ENCODE data around the gene GPR87. TPM values are rescaled to one million over a fixed set of nuclear protein-coding genes. Genes with fewer than 3 reads are reported as not detected.

GPR87 gene
- total RNA-seq, 1 experiment from 2014 or later = not detected

- no peak overlapping the region for H3K27ac Mint-ChIP-seq
- H3K36me3 Mint-ChIP-seq = no peaks in the 10 kb centered on the region
- no peaks in the 10 kb centered on the region; the same call in 1 of the 2 replicates for H3K9me3 Mint-ChIP-seq
- POLR2A ChIA-PET = no interaction called here
- H3K4me1 Mint-ChIP-seq = peaks cover 29% of the 10 kb centered on the region
- CTCF ChIA-PET = no interaction called here
- ATAC-seq (no peak), DNase-seq (ENCODE audit: low spot score) (no peak)
- H3K4me3 Mint-ChIP-seq = no peak overlapping the region
- no peaks in the 10 kb centered on the region for H3K27me3 Mint-ChIP-seq (ENCODE audit: low read depth)
- TF ChIP-seq TP53 (CRISPR knock-in tag; IDR thresholded peaks at IDR 0.05) = no peak
- TF ChIP-seq ATF2 (CRISPR knock-in tag; IDR thresholded peaks at IDR 0.05; ENCODE audit: borderline replicate concordance, low read depth) = no peak
- TF ChIP-seq ZNF219 (CRISPR knock-in tag; IDR thresholded peaks at IDR 0.05; ENCODE audit: borderline replicate concordance) = no peak
- no peak for TF ChIP-seq ATF1 (CRISPR knock-in tag; IDR thresholded peaks at IDR 0.05)
- no peak for TF ChIP-seq ZSCAN18 (CRISPR knock-in tag; IDR thresholded peaks at IDR 0.05)
- TF ChIP-seq JAZF1 (CRISPR knock-in tag; IDR thresholded peaks at IDR 0.05) = no peak
- TF ChIP-seq STAT6 (CRISPR knock-in tag; conservative IDR thresholded peaks at IDR 0.05; ENCODE audit: low read depth) = no peak
- no peak for TF ChIP-seq NR3C1 (CRISPR knock-in tag; conservative IDR thresholded peaks at IDR 0.05; ENCODE audit: low read depth)
- no peak for TF ChIP-seq TEAD4 (CRISPR knock-in tag; IDR thresholded peaks at IDR 0.05)
- no peak for TF ChIP-seq CTCF (IDR thresholded peaks at IDR 0.05)
- TF ChIP-seq SOX15 (CRISPR knock-in tag; IDR thresholded peaks at IDR 0.05) = no peak
These were observed 3.5 kb upstream of the GPR87 start for GRCh38 chr3:151320131-151320530.

- POLR2A ChIA-PET = no interaction called here
- Mint-ChIP-seq H3K4me3 (no peak overlapping the region), H3K4me1 (peaks cover 34% of the 10 kb centered on the region), H3K27ac (no peak overlapping the region), H3K27me3 (ENCODE audit: low read depth) (no peaks in the 10 kb centered on the region), H3K36me3 (no peaks in the 10 kb centered on the region), H3K9me3 (no peaks in the 10 kb centered on the region; the same call in 1 of the 2 replicates)
- DNase-seq (ENCODE audit: low spot score) (no peak), ATAC-seq (no peak)
- CTCF ChIA-PET = interaction anchor here (1.2 kb wide), 1 partner anchor 8 kb away, joined by 5 read pairs; no protein-coding TSS in a partner anchor
- no peak for TF ChIP-seq ZNF423 (CRISPR knock-in tag; IDR thresholded peaks at IDR 0.05)
- TF ChIP-seq HMGA2 (CRISPR knock-in tag; IDR thresholded peaks at IDR 0.05) = no peak
- no peak for TF ChIP-seq E2F1 (CRISPR knock-in tag; IDR thresholded peaks at IDR 0.05)
- no peak for TF ChIP-seq ERG (CRISPR knock-in tag; IDR thresholded peaks at IDR 0.05)
- no peak for TF ChIP-seq RELA (CRISPR knock-in tag; IDR thresholded peaks at IDR 0.05; ENCODE audit: borderline replicate concordance)
- no peak for TF ChIP-seq NFYB (CRISPR knock-in tag; conservative IDR thresholded peaks at IDR 0.05; ENCODE audit: low read depth)
- no peak for TF ChIP-seq NR1H2 (CRISPR knock-in tag; IDR thresholded peaks at IDR 0.05)
- no peak for TF ChIP-seq EMX1 (CRISPR knock-in tag; IDR thresholded peaks at IDR 0.05)
- TF ChIP-seq RORB (CRISPR knock-in tag; IDR thresholded peaks at IDR 0.05) = no peak
- TF ChIP-seq TEAD1 (CRISPR knock-in tag; IDR thresholded peaks at IDR 0.05) = no peak
- TF ChIP-seq FOXP4 (CRISPR knock-in tag; IDR thresholded peaks at IDR 0.05) = no peak
- no peak for TF ChIP-seq CREM (CRISPR knock-in tag; IDR thresholded peaks at IDR 0.05)
- TF ChIP-seq NR2C2 (CRISPR knock-in tag; IDR thresholded peaks at IDR 0.05) = no peak
- no peak for TF ChIP-seq NR3C1 (CRISPR knock-in tag; conservative IDR thresholded peaks at IDR 0.05; ENCODE audit: low read depth)
These were observed 3.0 kb upstream of the GPR87 start for GRCh38 chr3:151319628-151320027.
